HEK293 (cell line): ENCODE data around the gene RGS9.

ENCODE experiments used
- BCL11A ChIP-seq: fragments of 450-650 bp; formaldehyde crosslinking; IDR thresholded peaks from 2 replicates; pipeline ENCODE4 v1.5.1; 2016; ENCODE audit warnings: low read depth, missing biosample characterization, missing genetic modification characterization
- BCL11B ChIP-seq: fragments of 450-650 bp; formaldehyde crosslinking; IDR thresholded peaks from 2 replicates; pipeline ENCODE4 v1.5.1; 2016; ENCODE audit warnings: low read depth, missing biosample characterization, missing genetic modification characterization
- KLF7 ChIP-seq: fragments of 450-650 bp; formaldehyde crosslinking; IDR thresholded peaks from 2 replicates; pipeline ENCODE4 v1.5.1; 2016; ENCODE audit warnings: missing biosample characterization, missing genetic modification characterization, borderline replicate concordance
- SCRT2 ChIP-seq: fragments of 450-650 bp; formaldehyde crosslinking; IDR thresholded peaks from 2 replicates; pipeline ENCODE4 v1.5.1; 2016; ENCODE audit warnings: missing biosample characterization, missing genetic modification characterization
- SP2 ChIP-seq: fragments of 450-650 bp; formaldehyde crosslinking; IDR thresholded peaks from 2 replicates; pipeline ENCODE4 v1.5.1; 2016; ENCODE audit warnings: missing biosample characterization, missing genetic modification characterization
- YY2 ChIP-seq: fragments of 450-650 bp; formaldehyde crosslinking; IDR thresholded peaks from 2 replicates; pipeline ENCODE4 v1.5.1; 2016; ENCODE audit warnings: missing biosample characterization, missing genetic modification characterization
- ZBTB17 ChIP-seq: fragments of 450-650 bp; formaldehyde crosslinking; IDR thresholded peaks from 2 replicates; pipeline ENCODE4 v1.5.1; 2016; ENCODE audit warnings: missing biosample characterization, missing genetic modification characterization
- ZBTB21 ChIP-seq: fragments of 450-650 bp; formaldehyde crosslinking; IDR thresholded peaks from 2 replicates; pipeline ENCODE4 v1.5.1; 2017; ENCODE audit warnings: missing biosample characterization, missing genetic modification characterization
- ZNF24 ChIP-seq: fragments of 450-650 bp; formaldehyde crosslinking; IDR thresholded peaks from 2 replicates; pipeline ENCODE4 v1.5.1; 2016; ENCODE audit warnings: missing biosample characterization, missing genetic modification characterization
- ZNF324 ChIP-seq: fragments of 450-650 bp; formaldehyde crosslinking; IDR thresholded peaks from 2 replicates; pipeline ENCODE4 v1.5.1; 2016; ENCODE audit warnings: missing biosample characterization, missing genetic modification characterization
- ZNF335 ChIP-seq: fragments of 450-650 bp; formaldehyde crosslinking; conservative IDR thresholded peaks from 2 replicates; pipeline ENCODE4 v1.5.1; 2016; ENCODE audit warnings: missing biosample characterization, missing genetic modification characterization
- ZNF366 ChIP-seq: fragments of 450-650 bp; formaldehyde crosslinking; conservative IDR thresholded peaks from 2 replicates; pipeline ENCODE4 v1.5.1; 2016; ENCODE audit warnings: missing biosample characterization, missing genetic modification characterization
- ZNF404 ChIP-seq: fragments of 450-650 bp; formaldehyde crosslinking; IDR thresholded peaks from 2 replicates; pipeline ENCODE4 v1.5.1; 2017; ENCODE audit warnings: missing biosample characterization, missing genetic modification characterization
- ZNF555 ChIP-seq: fragments of 450-650 bp; formaldehyde crosslinking; conservative IDR thresholded peaks from 2 replicates; pipeline ENCODE4 v1.5.1; 2017; ENCODE audit warnings: missing biosample characterization, mild to moderate bottlenecking, missing genetic modification characterization, inconsistent platforms
- ZNF561 ChIP-seq: fragments of 450-650 bp; IDR thresholded peaks from 2 replicates; pipeline ENCODE4 v1.5.1; 2018; ENCODE audit warnings: missing biosample characterization, missing genetic modification characterization, borderline replicate concordance
- ZNF747 ChIP-seq: fragments of 450-650 bp; formaldehyde crosslinking; IDR thresholded peaks from 2 replicates; pipeline ENCODE4 v1.5.1; 2016; ENCODE audit warnings: missing biosample characterization, missing genetic modification characterization
- ZNF830 ChIP-seq: fragments of 450-650 bp; IDR thresholded peaks from 2 replicates; pipeline ENCODE4 v1.5.0; 2018; ENCODE audit warnings: missing biosample characterization, missing genetic modification characterization, low read depth, mild to moderate bottlenecking, moderate library complexity
- TF ChIP-seq, protein P1 (sequence below): fragments of 450-650 bp; formaldehyde crosslinking; IDR thresholded peaks from 2 replicates; pipeline ENCODE4 v1.5.1; 2016; ENCODE audit warnings: missing biosample characterization, missing genetic modification characterization
- TF ChIP-seq, protein P2 (sequence below): fragments of 450-650 bp; formaldehyde crosslinking; IDR thresholded peaks from 2 replicates; pipeline ENCODE4 v1.5.1; 2016; ENCODE audit warnings: missing biosample characterization, missing genetic modification characterization
- TF ChIP-seq, protein P3 (sequence below): fragments of 450-650 bp; formaldehyde crosslinking; IDR thresholded peaks from 2 replicates; pipeline ENCODE4 v1.5.1; 2016; ENCODE audit warnings: missing biosample characterization, missing genetic modification characterization
- TF ChIP-seq, protein P4 (sequence below): fragments of 450-650 bp; formaldehyde crosslinking; IDR thresholded peaks from 2 replicates; pipeline ENCODE4 v1.5.1; 2016; ENCODE audit warnings: missing biosample characterization, missing genetic modification characterization
- TF ChIP-seq, protein P5 (sequence below): fragments of 450-650 bp; IDR thresholded peaks from 2 replicates; pipeline ENCODE4 v1.5.1; 2018; ENCODE audit warnings: missing biosample characterization, mild to moderate bottlenecking, missing genetic modification characterization
- TF ChIP-seq, protein P6 (sequence below): fragments of 450-650 bp; formaldehyde crosslinking; IDR thresholded peaks from 2 replicates; pipeline ENCODE4 v1.5.1; 2016; ENCODE audit warnings: missing biosample characterization, missing genetic modification characterization

The RGS9 gene

DNA sequence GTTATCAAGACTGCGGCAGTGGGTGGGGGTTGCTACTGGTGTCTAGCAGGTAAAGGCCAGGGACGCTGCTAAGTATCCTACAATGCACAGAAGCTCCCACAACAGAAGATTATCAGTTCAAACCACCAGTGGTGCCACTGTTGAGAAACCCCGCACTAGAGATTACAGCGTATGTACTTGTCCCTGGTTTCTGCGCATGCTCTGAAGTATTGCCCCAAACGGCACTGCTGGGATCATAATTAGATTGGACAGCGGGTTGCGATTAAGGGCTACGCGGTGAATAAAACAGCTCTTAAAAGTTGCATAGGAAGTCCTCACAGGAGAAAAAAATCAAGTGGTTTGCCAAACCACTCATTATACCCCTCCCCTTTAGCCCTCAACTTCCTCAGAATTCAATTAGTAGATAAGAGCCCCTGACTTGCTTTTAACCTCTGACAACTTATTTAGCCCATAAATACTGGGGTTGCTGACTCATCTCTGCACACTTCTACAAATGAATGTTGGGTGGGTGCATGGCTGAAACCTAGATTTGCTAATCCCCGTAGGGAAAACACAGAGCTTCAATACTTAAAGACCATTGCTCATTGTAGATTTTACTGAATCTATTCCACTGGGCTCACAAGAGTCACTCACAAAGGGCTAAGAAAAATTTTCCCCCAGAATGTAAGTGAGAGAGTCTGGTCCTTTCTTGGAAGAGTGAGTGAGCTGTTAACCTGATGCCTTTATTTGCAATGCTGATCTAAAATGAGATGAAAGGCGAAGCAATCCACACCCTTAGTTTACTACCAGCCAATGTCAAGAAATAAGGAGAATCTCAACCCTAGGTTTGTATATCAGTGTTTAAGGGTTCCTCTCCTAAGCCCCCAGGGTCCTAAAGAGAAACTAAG is 91.8 kb downstream of the RGS9 start (continued):
- no peak for TF ChIP-seq ZNF830 (tag by site-specific recombination)
- TF ChIP-seq, protein P1, sequence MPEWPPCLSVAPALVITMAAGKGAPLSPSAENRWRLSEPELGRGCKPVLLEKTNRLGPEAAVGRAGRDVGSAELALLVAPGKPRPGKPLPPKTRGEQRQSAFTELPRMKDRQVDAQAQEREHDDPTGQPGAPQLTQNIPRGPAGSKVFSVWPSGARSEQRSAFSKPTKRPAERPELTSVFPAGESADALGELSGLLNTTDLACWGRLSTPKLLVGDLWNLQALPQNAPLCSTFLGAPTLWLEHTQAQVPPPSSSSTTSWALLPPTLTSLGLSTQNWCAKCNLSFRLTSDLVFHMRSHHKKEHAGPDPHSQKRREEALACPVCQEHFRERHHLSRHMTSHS (tag by site-specific recombination) = 0 out of 2 replicates have a peak, but pooled peaks have one; percentile 30
- TF ChIP-seq, protein P2, sequence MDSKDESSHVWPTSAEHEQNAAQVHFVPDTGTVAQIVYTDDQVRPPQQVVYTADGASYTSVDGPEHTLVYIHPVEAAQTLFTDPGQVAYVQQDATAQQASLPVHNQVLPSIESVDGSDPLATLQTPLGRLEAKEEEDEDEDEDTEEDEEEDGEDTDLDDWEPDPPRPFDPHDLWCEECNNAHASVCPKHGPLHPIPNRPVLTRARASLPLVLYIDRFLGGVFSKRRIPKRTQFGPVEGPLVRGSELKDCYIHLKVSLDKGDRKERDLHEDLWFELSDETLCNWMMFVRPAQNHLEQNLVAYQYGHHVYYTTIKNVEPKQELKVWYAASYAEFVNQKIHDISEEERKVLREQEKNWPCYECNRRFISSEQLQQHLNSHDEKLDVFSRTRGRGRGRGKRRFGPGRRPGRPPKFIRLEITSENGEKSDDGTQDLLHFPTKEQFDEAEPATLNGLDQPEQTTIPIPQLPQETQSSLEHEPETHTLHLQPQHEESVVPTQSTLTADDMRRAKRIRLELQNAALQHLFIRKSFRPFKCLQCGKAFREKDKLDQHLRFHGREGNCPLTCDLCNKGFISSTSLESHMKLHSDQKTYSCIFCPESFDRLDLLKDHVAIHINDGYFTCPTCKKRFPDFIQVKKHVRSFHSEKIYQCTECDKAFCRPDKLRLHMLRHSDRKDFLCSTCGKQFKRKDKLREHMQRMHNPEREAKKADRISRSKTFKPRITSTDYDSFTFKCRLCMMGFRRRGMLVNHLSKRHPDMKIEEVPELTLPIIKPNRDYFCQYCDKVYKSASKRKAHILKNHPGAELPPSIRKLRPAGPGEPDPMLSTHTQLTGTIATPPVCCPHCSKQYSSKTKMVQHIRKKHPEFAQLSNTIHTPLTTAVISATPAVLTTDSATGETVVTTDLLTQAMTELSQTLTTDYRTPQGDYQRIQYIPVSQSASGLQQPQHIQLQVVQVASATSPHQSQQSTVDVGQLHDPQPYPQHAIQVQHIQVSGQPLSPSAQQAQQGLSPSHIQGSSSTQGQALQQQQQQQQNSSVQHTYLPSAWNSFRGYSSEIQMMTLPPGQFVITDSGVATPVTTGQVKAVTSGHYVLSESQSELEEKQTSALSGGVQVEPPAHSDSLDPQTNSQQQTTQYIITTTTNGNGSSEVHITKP (tag by site-specific recombination) = peak; percentile 66
- 0 out of 2 replicates have a peak, but pooled peaks have one; percentile 23 for TF ChIP-seq ZNF335 (tag by site-specific recombination)
- TF ChIP-seq, protein P3, sequence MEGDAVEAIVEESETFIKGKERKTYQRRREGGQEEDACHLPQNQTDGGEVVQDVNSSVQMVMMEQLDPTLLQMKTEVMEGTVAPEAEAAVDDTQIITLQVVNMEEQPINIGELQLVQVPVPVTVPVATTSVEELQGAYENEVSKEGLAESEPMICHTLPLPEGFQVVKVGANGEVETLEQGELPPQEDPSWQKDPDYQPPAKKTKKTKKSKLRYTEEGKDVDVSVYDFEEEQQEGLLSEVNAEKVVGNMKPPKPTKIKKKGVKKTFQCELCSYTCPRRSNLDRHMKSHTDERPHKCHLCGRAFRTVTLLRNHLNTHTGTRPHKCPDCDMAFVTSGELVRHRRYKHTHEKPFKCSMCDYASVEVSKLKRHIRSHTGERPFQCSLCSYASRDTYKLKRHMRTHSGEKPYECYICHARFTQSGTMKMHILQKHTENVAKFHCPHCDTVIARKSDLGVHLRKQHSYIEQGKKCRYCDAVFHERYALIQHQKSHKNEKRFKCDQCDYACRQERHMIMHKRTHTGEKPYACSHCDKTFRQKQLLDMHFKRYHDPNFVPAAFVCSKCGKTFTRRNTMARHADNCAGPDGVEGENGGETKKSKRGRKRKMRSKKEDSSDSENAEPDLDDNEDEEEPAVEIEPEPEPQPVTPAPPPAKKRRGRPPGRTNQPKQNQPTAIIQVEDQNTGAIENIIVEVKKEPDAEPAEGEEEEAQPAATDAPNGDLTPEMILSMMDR (tag by site-specific recombination) = 0 out of 2 replicates have a peak, but pooled peaks have one; percentile 18
- peak; percentile 55; the same call in 1 of the 2 replicates for TF ChIP-seq ZNF324
- TF ChIP-seq SCRT2 (tag by site-specific recombination) = no peak
- TF ChIP-seq ZNF747 (tag by site-specific recombination) = no peak
- TF ChIP-seq BCL11A (tag by site-specific recombination) = peak; percentile 67; the same call in 1 of the 2 replicates
- peak; percentile 82; the same call in 1 of the 2 replicates for TF ChIP-seq ZNF24
- TF ChIP-seq ZBTB21 (tag by site-specific recombination) = peak; percentile 55; the same call in 1 of the 2 replicates
- TF ChIP-seq, protein P4, sequence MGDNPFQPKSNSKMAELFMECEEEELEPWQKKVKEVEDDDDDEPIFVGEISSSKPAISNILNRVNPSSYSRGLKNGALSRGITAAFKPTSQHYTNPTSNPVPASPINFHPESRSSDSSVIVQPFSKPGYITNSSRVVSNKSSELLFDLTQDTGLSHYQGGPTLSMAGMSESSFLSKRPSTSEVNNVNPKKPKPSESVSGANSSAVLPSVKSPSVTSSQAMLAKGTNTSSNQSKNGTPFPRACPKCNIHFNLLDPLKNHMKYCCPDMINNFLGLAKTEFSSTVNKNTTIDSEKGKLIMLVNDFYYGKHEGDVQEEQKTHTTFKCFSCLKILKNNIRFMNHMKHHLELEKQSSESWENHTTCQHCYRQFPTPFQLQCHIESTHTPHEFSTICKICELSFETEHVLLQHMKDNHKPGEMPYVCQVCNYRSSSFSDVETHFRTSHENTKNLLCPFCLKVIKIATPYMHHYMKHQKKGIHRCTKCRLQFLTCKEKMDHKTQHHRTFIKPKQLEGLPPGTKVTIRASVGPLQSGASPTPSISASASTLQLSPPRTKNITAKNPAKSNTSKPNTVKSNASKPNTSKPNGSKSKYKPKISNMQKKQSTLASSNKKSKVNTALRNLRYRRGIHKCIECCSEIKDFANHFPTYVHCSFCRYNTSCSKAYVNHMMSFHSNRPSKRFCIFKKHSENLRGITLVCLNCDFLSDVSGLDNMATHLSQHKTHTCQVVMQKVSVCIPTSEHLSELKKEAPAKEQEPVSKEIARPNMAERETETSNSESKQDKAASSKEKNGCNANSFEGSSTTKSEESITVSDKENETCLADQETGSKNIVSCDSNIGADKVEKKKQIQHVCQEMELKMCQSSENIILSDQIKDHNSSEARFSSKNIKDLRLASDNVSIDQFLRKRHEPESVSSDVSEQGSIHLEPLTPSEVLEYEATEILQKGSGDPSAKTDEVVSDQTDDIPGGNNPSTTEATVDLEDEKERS (tag by site-specific recombination) = no peak
- TF ChIP-seq ZBTB17 (tag by site-specific recombination) = 0 out of 2 replicates have a peak, but pooled peaks have one; percentile 34
- TF ChIP-seq, protein P5, sequence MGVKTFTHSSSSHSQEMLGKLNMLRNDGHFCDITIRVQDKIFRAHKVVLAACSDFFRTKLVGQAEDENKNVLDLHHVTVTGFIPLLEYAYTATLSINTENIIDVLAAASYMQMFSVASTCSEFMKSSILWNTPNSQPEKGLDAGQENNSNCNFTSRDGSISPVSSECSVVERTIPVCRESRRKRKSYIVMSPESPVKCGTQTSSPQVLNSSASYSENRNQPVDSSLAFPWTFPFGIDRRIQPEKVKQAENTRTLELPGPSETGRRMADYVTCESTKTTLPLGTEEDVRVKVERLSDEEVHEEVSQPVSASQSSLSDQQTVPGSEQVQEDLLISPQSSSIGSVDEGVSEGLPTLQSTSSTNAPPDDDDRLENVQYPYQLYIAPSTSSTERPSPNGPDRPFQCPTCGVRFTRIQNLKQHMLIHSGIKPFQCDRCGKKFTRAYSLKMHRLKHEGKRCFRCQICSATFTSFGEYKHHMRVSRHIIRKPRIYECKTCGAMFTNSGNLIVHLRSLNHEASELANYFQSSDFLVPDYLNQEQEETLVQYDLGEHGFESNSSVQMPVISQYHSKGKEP (tag by site-specific recombination) = peak; percentile 77
- TF ChIP-seq ZNF555 (tag by site-specific recombination) = no peak
- 0 out of 2 replicates have a peak, but pooled peaks have one; percentile 27 for TF ChIP-seq SP2 (tag by site-specific recombination)
- 0 out of 2 replicates have a peak, but pooled peaks have one; percentile 57 for TF ChIP-seq ZNF561 (tag by site-specific recombination)
- TF ChIP-seq YY2 (tag by site-specific recombination) = no peak
- no peak for TF ChIP-seq KLF7 (tag by site-specific recombination)
- no peak for TF ChIP-seq ZNF404 (tag by site-specific recombination)
- TF ChIP-seq BCL11B (tag by site-specific recombination) = no peak
- TF ChIP-seq, protein P6, sequence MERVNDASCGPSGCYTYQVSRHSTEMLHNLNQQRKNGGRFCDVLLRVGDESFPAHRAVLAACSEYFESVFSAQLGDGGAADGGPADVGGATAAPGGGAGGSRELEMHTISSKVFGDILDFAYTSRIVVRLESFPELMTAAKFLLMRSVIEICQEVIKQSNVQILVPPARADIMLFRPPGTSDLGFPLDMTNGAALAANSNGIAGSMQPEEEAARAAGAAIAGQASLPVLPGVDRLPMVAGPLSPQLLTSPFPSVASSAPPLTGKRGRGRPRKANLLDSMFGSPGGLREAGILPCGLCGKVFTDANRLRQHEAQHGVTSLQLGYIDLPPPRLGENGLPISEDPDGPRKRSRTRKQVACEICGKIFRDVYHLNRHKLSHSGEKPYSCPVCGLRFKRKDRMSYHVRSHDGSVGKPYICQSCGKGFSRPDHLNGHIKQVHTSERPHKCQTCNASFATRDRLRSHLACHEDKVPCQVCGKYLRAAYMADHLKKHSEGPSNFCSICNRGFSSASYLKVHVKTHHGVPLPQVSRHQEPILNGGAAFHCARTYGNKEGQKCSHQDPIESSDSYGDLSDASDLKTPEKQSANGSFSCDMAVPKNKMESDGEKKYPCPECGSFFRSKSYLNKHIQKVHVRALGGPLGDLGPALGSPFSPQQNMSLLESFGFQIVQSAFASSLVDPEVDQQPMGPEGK (tag by site-specific recombination) = peak; percentile 58; the same call in 1 of the 2 replicates
- peak; percentile 39; the same call in 1 of the 2 replicates for TF ChIP-seq ZNF366
